ENCODE measurements around the gene LCN10.
A peak's percentile ranks its signal among the peaks of the same experiment; 100 is the strongest.
"Not testable (repeated sequence)": the region's sequence is repeated elsewhere in the genome, so short reads cannot be mapped to it uniquely, and the experiment has no call there.

LCN10 gene

GRCh38 chr9:136742591-136743391 lies at the start of gene LCN10:
TSS of gene LCN10 (minus strand) at chr9:136742940. CDS start at chr9:136742903, 37 bp downstream.
- DNase-seq, result no peak

GRCh38 chr9:136791516-136792276 lies 49.0 kb upstream of the LCN10 start:
- DNase-seq, result peak; percentile 79

- DNase-seq, result peak; percentile 99
Observed at GRCh38 chr9:136790640-136791515, 48.1 kb upstream of the LCN10 start, which contains the start of gene TMEM141. TSS of gene TMEM141 (plus strand) at chr9:136791344. CDS start at chr9:136791371, 27 bp downstream.

- DNase-seq, result no peak
Observed at GRCh38 chr9:136789523-136789937, 46.8 kb upstream of the LCN10 start.

GRCh38 chr9:136788644-136789522 lies 46.1 kb upstream of the LCN10 start:
- DNase-seq, result not testable (repeated sequence)

GRCh38 chr9:136787690-136788400 lies 45.1 kb upstream of the LCN10 start:
- peak; percentile 82 for DNase-seq

GRCh38 chr9:136786983-136787382 lies 44.2 kb upstream of the LCN10 start:
- not testable (repeated sequence) for DNase-seq

- DNase-seq, result no peak
Observed at GRCh38 chr9:136786451-136786850, 43.7 kb upstream of the LCN10 start.

- DNase-seq, result not testable (repeated sequence)
Observed at GRCh38 chr9:136785565-136786355, 43.0 kb upstream of the LCN10 start.

- peak; percentile 60 for DNase-seq
Observed at GRCh38 chr9:136784997-136785361, 42.2 kb upstream of the LCN10 start.

- peak; percentile 46 for DNase-seq
Observed at GRCh38 chr9:136784249-136784996, 41.7 kb upstream of the LCN10 start.

- DNase-seq, result no peak
Observed at GRCh38 chr9:136782452-136782851, 39.7 kb upstream of the LCN10 start.

GRCh38 chr9:136779808-136780207 lies 37.1 kb upstream of the LCN10 start:
- no peak for DNase-seq

- no peak for DNase-seq
Observed at GRCh38 chr9:136777359-136777758, 34.6 kb upstream of the LCN10 start.

GRCh38 chr9:136776947-136777346 lies 34.2 kb upstream of the LCN10 start:
- DNase-seq, result no peak

GRCh38 chr9:136775191-136775590 lies 32.5 kb upstream of the LCN10 start:
- no peak for DNase-seq

- DNase-seq, result no peak
Observed at GRCh38 chr9:136774416-136775045, 31.8 kb upstream of the LCN10 start.

- DNase-seq, result no peak
Observed at GRCh38 chr9:136773386-136774044, 30.8 kb upstream of the LCN10 start.
